Testis (tissue), 3 donors: Measurements from ENCODE around the gene C16orf86. TPM values are rescaled to one million over a fixed set of nuclear protein-coding genes. Genes with fewer than 3 reads are reported as not detected.

ENCODE experiments used
- DNase-seq: peaks from one replicate; pipeline ENCODE4 v3.0.0-alpha.2; 2019
- H3K27ac ChIP-seq, 2 donors: fragments of 200-600 bp; sonication (generic); one replicate each; pipeline ENCODE4 v1.5.1; 2019
- H3K27me3 ChIP-seq: fragments of 200-600 bp; sonication (generic); one replicate; pipeline ENCODE4 v1.5.1; 2019
- H3K36me3 ChIP-seq: fragments of 200-600 bp; sonication (generic); one replicate; pipeline ENCODE4 v1.5.1; 2017; ENCODE audit warnings: low read depth; ENCODE audit errors: missing control alignments
- H3K4me1 ChIP-seq: fragments of 200-600 bp; sonication (generic); one replicate; pipeline ENCODE4 v1.5.1; 2019
- H3K4me3 ChIP-seq, 2 donors: fragments of 200-600 bp; sonication (generic); one replicate each; pipeline ENCODE4 v1.5.1; 2017 to 2019
- H3K9me3 ChIP-seq: fragments of 200-600 bp; sonication (generic); one replicate; pipeline ENCODE4 v1.5.1; 2017
- CTCF ChIP-seq, 3 experiments: fragments of 450-650 bp in 2 of 3; fragments of 200-600 bp in 1 of 3; sonication (generic) in 1 of 3; IDR thresholded peaks; one replicate each; pipeline ENCODE4 v1.5.1; 2016 to 2019; ENCODE audit warnings: antibody characterized with exemption in 3 of 3, mild to moderate bottlenecking in 2 of 3, moderate library complexity in 1 of 3
- POLR2A ChIP-seq: fragments of 450-650 bp; IDR thresholded peaks from one replicate; pipeline ENCODE4 v1.6.1; 2017; ENCODE audit warnings: antibody characterized with exemption, mild to moderate bottlenecking, moderate library complexity
- WGBS, 2 donors: methylation state at CpG; one replicate each; pipeline ENCODE4 v1.1.5; 2018; 5-methylcytosine and 5-hydroxymethylcytosine counted together
- intact Hi-C: fragments of 100-400 bp; cut with DNase I; formaldehyde crosslinking; loops from one replicate; pipeline ENCODE4 v1.15.1; 2023; ENCODE audit warnings: low total_unique reads
- polyA plus RNA-seq: library from polyadenylated mRNA; stranded (reverse); fragments of 350-450 nt; fragmentation: Illumina TruSeq; extraction: RNeasy Lipid Tissue Mini Kit (QIAGEN cat#74804); gene quantifications from one replicate; pipeline ENCODE4 v1.2.3, GENCODE V29; 2014; ENCODE audit warnings: low read depth, low replicate concordance; ENCODE audit not compliant: insufficient read depth
- total RNA-seq, 2 donors: library from RNA; depleted of rRNA; stranded (reverse); fragments of >200 nt; gene quantifications; one replicate each; pipeline ENCODE4 v1.2.3, GENCODE V29; 2016

C16orf86 gene
- total and polyA plus RNA-seq, 3 donors from 2014 or later, result 38.7 to 77.9 (median 43.4) TPM

GRCh38 chr16:67649494-67649931 lies 17.1 kb upstream of the C16orf86 start:
- no peak for DNase-seq
- no peak for TF ChIP-seq POLR2A
- no peak for TF ChIP-seq CTCF (IDR thresholded peaks at IDR 0.05)
- whole genome bisulfite sequencing, 2 donors, result 32 to 48% methylated on average over 4 to 33 of the region's 34 CpGs
- Histone ChIP-seq H3K4me3 (no peak overlapping the region), H3K9me3 (no peaks in the 10 kb centered on the region), H3K36me3 (no peaks in the 10 kb centered on the region), H3K4me1 (peaks cover 10% of the 10 kb centered on the region), H3K27ac (no peak overlapping the region), H3K27me3 (no peaks in the 10 kb centered on the region)
- intact Hi-C loops, result loop anchor here (10.0 kb wide), 1 partner anchor 105 kb away; no protein-coding TSS in a partner anchor

DNA sequence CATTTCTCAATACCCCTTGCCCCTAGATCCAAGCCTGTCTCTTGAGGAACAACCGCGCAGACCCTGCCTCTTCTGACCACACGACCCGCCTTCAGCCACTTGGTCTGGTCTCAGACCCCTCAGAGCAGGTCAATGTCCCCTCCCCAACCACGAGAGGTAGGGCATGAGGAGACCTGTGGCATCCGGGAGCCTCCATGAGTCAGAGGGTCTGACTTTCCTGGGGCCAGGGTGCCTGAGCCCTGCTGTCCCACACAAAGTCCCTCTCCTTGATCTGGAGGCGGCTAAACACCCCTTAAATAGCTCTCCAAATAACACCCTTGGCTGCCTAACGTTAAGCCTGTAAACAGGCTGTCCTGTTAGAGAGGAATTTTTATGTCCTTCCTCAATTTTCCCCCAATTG lies 16.6 kb upstream of the C16orf86 start:
- H3K27ac ChIP-seq, result no peak overlapping the region
- WGBS, 2 donors, result 58 to 63% methylated on average over 6 to 8 of the region's 8 CpGs
- no peak for TF ChIP-seq CTCF (IDR thresholded peaks at IDR 0.05)
- no peak for TF ChIP-seq POLR2A
- intact Hi-C loops, result no loop called here
- H3K4me3 ChIP-seq, result no peak overlapping the region
- no peaks in the 10 kb centered on the region for H3K36me3 ChIP-seq
- no peaks in the 10 kb centered on the region for H3K9me3 ChIP-seq
- H3K4me1 ChIP-seq, result peaks cover 10% of the 10 kb centered on the region
- DNase-seq, result no peak
- no peaks in the 10 kb centered on the region for H3K27me3 ChIP-seq

GRCh38 chr16:67651039-67651438 lies 15.6 kb upstream of the C16orf86 start:
- H3K27ac ChIP-seq, result no peak overlapping the region
- no peak overlapping the region for H3K4me3 ChIP-seq
- no peaks in the 10 kb centered on the region for H3K9me3 ChIP-seq
- DNase-seq, result no peak
- intact Hi-C loops, result no loop called here
- 90 to 97% methylated on average over 7 of the region's 7 CpGs for WGBS, 2 donors
- TF ChIP-seq CTCF (IDR thresholded peaks at IDR 0.05) (no peak), POLR2A (no peak)
- H3K4me1 ChIP-seq, result peaks cover 10% of the 10 kb centered on the region
- H3K36me3 ChIP-seq, result no peaks in the 10 kb centered on the region
- no peaks in the 10 kb centered on the region for H3K27me3 ChIP-seq

GRCh38 chr16:67651847-67652246 lies 14.8 kb upstream of the C16orf86 start:
- intact Hi-C loops, result no loop called here
- H3K27me3 ChIP-seq, result no peaks in the 10 kb centered on the region
- H3K4me1 ChIP-seq, result peaks cover 10% of the 10 kb centered on the region
- no peaks in the 10 kb centered on the region for H3K9me3 ChIP-seq
- no peak overlapping the region for H3K27ac ChIP-seq
- H3K36me3 ChIP-seq, result no peaks in the 10 kb centered on the region
- DNase-seq, result no peak
- H3K4me3 ChIP-seq, result no peak overlapping the region
- 67 to 77% methylated on average over 2 to 4 of the region's 4 CpGs for WGBS, 2 donors
- TF ChIP-seq CTCF (IDR thresholded peaks at IDR 0.05), result no peak
- TF ChIP-seq POLR2A, result no peak

- TF ChIP-seq CTCF (IDR thresholded peaks at IDR 0.05) (no peak), POLR2A (no peak)
- DNase-seq, result no peak
- no peak overlapping the region for H3K4me3 ChIP-seq
- no peaks in the 10 kb centered on the region for H3K9me3 ChIP-seq
- no peaks in the 10 kb centered on the region for H3K36me3 ChIP-seq
- no peaks in the 10 kb centered on the region for H3K27me3 ChIP-seq
- peaks cover 10% of the 10 kb centered on the region for H3K4me1 ChIP-seq
- WGBS, 2 donors, result 3 to 40% methylated on average over 1 to 47 of the region's 59 CpGs
- intact Hi-C loops, result no loop called here
- H3K27ac ChIP-seq, result no peak overlapping the region
Observed at GRCh38 chr16:67652578-67653127, 14.0 kb upstream of the C16orf86 start.
